ENCODE measurements around the gene ERH. TPM values are rescaled to one million over a fixed set of nuclear protein-coding genes. Genes with fewer than 3 reads are reported as not detected.

ERH gene
- total RNA-seq, 1 donor, result 110 TPM

- H3K4me3 ChIP-seq (ENCODE audit: low read depth, low read length), result no peak overlapping the region
- no peak for TF ChIP-seq CTCF (IDR thresholded peaks at IDR 0.05; ENCODE audit: insufficient read depth, low read length)
- DNase-seq (ENCODE audit: low read depth), result no peak
Observed at GRCh38 chr14:69332782-69333395, 65.2 kb downstream of the ERH start.

GRCh38 chr14:69331206-69331605, 66.9 kb downstream of the ERH start:
- DNase-seq (ENCODE audit: low read depth), result no peak

More at GRCh38 chr14:69331206-69331605, 66.9 kb downstream of the ERH start:
- H3K4me3 ChIP-seq (ENCODE audit: low read depth, low read length), result no peak overlapping the region
- TF ChIP-seq CTCF (IDR thresholded peaks at IDR 0.05; ENCODE audit: insufficient read depth, low read length), result no peak

Other genes starting within 250 kb of the ERH start
- gene DCAF5, start 245.2 kb downstream of the ERH start, total RNA-seq (ENCODE audit: low replicate concordance), result 15.8 and 25.2 TPM in 2 replicates
- gene EXD2, start 206.8 kb downstream of the ERH start, total RNA-seq (ENCODE audit: low replicate concordance), result 10.8 and 12.1 TPM in 2 replicates
- 1.6 and 4.6 TPM in 2 replicates for gene GALNT16, start 138.1 kb downstream of the ERH start, total RNA-seq (ENCODE audit: low replicate concordance)
- gene SLC39A9, start 393 bp upstream of the ERH start, total RNA-seq (ENCODE audit: low replicate concordance), result 64.6 and 118 TPM in 2 replicates
- gene PLEKHD1, start 86.4 kb upstream of the ERH start, total RNA-seq (ENCODE audit: low replicate concordance), result 0.09 TPM in 1 of 2 replicates, not detected in the other
- gene CCDC177, start 176.6 kb upstream of the ERH start, total RNA-seq (ENCODE audit: low replicate concordance), result not detected in 2 replicates
- gene SUSD6, start 213.3 kb upstream of the ERH start, total RNA-seq (ENCODE audit: low replicate concordance), result 8.0 and 14.3 TPM in 2 replicates